Esophagus mucosa (tissue), 1 donor: Measurements from ENCODE around the gene STK31. TPM values are rescaled to one million over a fixed set of nuclear protein-coding genes. Genes with fewer than 3 reads are reported as not detected.
"Not testable (repeated sequence)": the region's sequence is repeated elsewhere in the genome, so short reads cannot be mapped to it uniquely, and the experiment has no call there.

Experiments
- ATAC-seq: fragments of 200-7000 bp; cut with Tn5 transposase; one replicate; pipeline ENCODE4 v1.9.1; 2020
- total RNA-seq: library from RNA; stranded (reverse); gene quantifications from one replicate; pipeline ENCODE4 v1.2.4, GENCODE V29; 2023
- donor health status: DM: yes; HTN: yes; CAD: no.

Gene STK31
- 0.16 TPM for total RNA-seq

GRCh38 chr7:23710000-23710399, at the start of gene STK31:
STK31 (plus strand) TSS chr7:23710219; CDS start chr7:23710286, 67 bp downstream.
- no peak for ATAC-seq

DNA sequence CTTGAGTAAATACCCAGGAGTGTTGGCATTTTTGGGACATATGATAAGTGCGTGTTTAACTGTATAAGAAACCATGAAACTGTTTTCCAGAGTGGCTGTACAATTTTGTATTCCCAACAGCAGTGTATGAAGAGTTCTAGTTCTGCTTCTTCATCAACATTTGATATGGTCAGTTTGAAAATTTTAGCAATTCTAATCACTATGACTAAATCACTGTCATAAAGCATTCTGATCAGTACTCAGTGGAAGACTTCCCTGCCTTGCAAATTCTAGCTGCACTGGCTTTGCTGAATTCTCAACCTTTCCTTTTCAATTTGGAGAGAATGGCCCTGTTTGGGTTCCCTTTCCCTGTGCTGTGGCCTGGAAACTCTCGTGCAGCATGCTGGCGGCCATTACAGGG, 48.6 kb upstream of the STK31 start:
- no peak for ATAC-seq

GRCh38 chr7:23662124-23662983, 47.7 kb upstream of the STK31 start:
- ATAC-seq, result no peak

GRCh38 chr7:23662984-23663313, 47.1 kb upstream of the STK31 start:
- ATAC-seq, result no peak

GRCh38 chr7:23664122-23664521, 45.9 kb upstream of the STK31 start:
- ATAC-seq, result no peak

GRCh38 chr7:23672033-23672432, 38.0 kb upstream of the STK31 start:
- no peak for ATAC-seq

DNA sequence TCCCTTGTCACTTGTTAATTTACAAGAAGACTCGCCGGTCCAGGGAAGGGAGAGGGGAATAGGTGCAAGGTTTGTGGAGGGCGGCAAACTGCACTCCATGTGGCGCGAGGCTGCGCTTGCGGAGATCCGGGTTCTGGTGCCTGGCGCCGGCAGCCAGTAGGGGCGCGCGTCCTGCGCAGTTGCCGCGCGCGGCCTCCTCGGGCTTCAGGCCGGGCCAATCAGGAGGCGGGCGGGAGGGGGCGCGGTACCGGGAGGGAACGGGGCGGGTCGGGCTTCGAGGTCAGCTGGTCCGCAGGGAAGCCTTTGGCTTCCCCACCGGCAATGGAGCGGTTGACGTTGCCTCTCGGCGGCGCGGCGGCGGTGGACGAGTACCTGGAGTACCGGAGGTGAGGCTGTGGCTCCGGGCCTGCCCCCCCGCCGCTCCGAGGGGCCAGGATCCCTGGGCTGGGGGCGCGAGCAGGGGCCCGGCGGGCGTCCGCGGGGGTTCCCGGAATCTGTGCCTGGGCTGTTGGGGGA, 30.1 kb upstream of the STK31 start, which contains the start of gene FAM221A:
Gene FAM221A (plus strand): TSS at position 302 of the 516 bp plus-strand sequence. CDS start 20 bp downstream, at position 322.
- ATAC-seq, result peak; percentile 99

DNA sequence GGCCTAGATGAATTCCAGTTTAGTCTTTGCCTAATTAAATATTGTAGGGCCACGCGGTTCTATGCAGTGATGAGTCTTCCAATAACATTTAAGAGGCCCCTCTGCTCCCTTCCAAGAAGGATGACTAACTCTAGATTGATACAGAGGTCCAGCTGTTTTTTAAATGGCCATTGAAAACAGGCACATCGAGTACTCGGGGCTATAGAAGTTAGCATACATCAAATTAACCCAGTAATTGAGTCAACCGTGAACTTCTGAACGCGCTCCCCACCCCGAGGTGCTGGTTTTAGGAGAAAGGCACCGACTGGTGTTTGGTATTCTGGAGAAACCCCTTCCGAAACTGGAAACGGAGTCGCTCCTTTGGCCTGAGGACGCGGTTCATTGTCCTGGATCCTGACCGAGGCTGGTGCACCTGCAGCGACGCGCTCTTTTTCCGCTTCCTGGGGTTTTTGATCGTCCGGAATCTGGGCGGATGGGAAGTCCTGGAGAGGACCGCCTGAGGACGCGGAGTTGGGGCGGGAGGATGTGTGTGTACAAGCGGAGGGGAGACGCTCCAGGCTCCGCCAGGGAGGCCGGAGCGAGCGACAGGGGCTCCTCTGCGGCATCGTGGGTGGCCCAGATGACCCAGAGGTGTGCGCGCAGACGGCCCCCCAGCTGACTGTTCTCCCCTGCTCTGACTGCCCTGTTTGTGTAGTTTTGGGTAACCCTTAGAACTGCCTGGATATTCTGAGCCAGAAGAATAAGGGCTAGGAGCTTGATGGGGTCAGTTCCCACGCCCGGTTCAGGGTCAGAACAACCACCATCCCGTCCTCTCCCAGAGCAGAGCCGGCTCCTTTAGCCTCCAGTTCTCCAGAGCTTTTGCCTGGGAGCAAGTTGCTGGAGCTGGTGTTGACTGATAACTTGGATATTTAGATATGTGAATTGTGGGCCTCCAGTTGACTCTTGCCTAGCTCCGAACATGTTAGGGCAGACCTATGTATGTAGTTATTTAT, 29.3 kb upstream of the STK31 start:
- peak; percentile 80 for ATAC-seq

DNA sequence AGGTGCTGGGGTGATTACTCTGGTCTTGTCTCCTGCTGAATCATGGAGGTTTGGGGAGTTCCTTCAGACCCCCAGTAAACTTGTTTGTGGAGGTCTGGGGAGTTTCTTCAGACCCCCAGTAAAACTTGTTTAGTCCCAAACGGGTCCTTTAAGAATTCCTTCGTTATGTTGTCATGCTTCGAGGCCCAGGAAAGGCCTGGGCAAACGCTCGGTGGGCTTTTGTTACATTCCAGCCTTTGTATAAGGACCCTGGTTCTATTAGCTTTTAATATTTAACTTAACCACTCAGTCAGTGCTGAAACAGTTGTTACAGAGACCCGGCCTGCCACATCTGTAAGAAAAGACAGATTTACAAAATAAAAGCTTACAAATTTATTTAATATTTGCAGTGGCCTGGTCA, 26.0 kb upstream of the STK31 start:
- not testable (repeated sequence) for ATAC-seq

DNA sequence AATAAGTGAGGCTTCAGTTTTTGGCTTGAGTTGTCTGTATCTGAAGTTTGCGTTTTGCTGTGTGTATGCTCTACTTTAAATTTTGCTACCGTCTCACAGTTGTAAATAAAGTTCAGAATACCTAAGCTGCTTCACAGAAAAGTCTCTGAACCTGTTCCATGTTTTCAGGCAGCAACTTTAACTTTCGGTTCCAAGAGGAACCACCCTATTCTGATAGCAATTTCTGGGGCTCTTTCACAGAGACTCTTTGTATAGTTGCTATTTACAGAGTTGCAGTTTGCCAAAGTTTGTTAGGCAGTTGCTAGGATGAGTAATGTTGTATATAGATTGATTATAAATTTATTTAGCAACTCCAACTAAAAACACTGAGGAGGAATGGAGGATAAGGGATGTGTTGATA, 24.3 kb upstream of the STK31 start:
- no peak for ATAC-seq

GRCh38 chr7:23687011-23687410, 23.0 kb upstream of the STK31 start:
- peak; percentile 82 for ATAC-seq

DNA sequence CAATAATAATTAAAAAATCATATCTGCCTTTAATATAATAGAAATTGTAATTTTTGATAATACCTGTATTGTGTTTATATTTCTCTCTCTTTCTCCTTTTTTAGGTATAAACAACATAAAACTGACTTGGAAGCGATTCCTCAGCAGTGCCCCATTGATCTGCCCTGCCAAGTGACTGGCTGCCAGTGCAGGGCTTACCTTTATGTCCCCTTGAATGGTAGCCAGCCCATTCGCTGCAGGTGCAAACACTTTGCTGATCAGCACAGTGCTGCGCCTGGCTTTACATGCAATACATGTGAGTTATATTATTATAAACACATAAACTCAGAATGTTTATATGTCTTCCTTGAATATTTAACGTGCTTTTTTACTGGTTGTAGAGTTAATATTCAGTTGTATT, 20.9 kb upstream of the STK31 start:
- ATAC-seq, result no peak

DNA sequence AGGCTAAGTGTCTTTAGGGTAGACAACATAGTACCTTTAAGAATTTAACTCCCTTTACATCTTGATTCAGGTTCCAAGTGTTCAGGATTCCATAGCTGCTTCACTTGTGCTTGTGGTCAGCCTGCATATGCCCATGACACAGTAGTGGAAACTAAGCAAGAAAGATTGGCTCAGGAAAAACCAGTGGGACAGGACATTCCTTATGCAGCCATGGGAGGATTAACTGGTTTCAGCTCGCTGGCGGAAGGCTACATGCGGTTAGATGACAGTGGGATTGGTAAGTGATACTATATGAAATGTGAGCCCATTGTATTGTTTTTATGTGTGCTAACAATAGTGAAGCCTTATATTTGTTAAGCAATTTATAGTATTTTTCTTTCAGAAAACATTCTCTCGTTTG, 18.7 kb upstream of the STK31 start:
- ATAC-seq, result peak; percentile 92

- ATAC-seq, result no peak
Observed at GRCh38 chr7:23693224-23693623, 16.8 kb upstream of the STK31 start.

DNA sequence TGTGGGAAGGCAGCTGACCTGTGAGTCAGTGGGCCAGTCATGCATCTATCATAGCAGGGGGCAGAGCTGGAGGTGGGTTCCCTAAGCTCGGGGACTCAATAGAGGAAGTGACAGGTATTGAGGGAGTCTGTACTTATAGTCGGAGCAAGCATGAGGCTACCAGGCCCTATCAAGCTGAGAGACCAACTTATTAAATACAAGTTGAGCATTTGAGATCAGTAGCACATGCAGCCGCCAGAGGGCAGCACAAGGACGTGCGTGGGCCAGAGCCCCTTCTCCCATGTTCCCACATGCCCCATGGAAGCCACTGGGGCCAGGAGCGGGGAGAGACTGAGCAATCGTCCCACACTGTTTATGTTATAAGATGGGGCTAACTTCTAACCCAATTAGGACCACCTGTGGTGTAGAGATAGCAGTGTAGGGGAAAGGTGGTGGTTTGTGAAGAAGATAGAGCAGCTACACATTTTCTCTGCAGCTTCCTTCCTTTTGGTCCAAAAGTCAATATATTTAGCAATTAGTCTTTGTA, 13.0 kb upstream of the STK31 start:
- peak; percentile 39 for ATAC-seq

DNA sequence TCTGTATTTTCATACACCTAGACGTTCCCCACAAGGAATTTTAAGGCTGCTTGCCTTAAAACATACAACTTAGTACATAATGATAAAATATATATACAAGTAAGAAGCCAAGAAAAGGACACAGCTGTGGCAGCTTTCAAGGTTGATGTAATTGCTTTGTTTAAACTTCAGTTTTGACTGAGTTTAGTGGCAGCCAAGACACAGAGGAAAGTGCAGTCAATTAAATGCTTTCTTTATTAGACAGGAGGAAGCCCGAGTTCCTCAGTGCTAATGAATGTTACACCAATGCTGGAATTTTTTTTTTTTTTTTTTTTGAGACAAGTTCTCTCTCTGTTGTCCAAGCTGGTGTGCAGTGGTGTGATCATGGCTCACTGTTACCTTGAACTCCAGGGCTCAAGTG, 11.2 kb upstream of the STK31 start:
- ATAC-seq, result no peak

DNA sequence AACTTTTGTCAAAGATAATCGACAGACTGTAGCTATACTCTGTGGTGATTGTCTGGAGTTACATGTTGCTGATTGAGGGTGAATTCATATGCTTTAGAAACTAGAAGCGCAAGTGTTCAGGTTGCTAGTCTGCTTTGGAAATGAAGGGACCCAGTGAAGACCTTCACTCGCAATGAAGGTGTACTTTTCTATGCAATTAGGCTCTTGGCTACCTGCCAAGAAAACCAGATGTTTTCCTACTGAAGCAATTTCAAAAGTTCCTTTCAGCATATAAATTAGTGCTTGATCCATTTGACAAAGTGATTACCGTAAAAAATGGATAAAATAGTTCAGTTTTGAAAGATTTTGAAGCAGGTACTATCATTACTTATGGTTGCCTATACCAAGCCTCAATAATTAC, 10.0 kb upstream of the STK31 start:
- no peak for ATAC-seq

- ATAC-seq, result no peak
Observed at GRCh38 chr7:23709081-23709750, 803 bp upstream of the STK31 start.

DNA sequence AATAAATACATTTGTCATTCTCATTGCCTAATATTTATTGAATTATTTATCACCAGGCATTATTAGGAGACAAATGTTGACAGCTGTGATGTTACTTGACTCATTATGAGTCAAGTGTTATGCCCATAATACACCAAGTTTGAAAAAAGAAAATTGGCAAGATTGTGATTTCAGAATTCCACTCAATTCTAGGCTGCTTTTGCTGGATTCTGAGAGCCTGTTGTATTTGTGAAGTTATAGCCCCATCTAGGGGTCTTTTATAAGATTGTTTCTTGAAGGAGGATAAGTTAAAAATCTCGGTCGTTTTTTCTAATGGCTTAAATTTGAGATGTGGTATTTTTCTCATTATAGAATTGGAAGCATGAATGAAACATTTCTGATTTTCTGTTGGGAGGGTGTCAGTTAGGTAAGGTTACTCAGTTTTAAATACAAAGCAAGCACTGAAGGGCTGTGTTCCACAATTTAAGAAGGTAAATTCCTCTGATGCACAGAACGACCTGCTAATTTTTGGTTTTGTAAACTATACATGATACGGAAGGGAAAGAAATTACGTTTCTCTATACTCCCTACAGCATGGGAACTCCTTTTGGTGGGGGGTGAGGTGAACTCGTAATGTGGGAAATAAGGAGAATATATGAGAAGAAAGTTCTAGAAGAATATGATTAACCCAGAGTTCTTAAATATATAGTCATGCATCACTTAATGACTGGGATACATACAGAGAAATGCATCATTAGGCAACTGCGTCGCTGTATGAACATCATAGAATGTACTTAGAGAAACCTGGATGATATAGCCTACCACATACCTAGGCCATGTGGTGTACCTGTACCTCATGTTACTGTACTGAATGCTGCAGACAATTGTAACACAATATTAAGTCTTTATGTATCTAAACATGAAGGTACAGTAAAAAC, 2.6 kb downstream of the STK31 start:
- ATAC-seq, result peak; percentile 50

GRCh38 chr7:23713285-23714149, 3.5 kb downstream of the STK31 start:
- ATAC-seq, result peak; percentile 56
